GM18909 (cell line): ENCODE results near the gene PRDM1.

Experiments used
- ATAC-seq: cut with Tn5 transposase; IDR thresholded peaks from one replicate; pipeline ENCODE4 v1.9.1; 2021; ENCODE audit warnings: mild to moderate bottlenecking; ENCODE audit not compliant: unreplicated experiment, poor library complexity

The PRDM1 gene

DNA sequence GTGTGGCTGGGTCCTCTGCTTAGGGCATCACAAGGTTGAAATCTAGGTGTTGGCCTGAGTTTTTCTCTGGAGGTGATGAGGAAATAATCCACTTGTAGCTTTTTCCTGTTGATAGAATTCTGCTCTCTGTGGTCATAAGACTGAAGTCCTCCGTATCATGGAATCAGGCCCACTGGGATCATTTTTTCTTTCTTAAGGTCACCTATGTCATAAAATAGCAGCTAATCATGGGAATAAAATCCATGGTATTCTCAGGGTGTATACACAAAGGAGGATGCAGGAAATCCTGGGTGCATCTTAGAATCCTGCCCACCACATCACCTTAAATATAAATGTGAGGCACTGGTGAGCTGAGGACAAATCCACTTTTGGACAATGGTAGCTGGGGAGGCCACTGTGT lies 72.7 kb downstream of the PRDM1 start:
- no peak for ATAC-seq
